SH-SY5Y (cell line): Measurements from ENCODE around the gene GRIK3.

Experiments
- GATA2 ChIP-seq: IDR thresholded peaks from 2 replicates; pipeline ENCODE4 v1.6.1; 2011; ENCODE audit warnings: mild to moderate bottlenecking, low read depth, low read length
- GATA3 ChIP-seq: IDR thresholded peaks from 2 replicates; pipeline ENCODE4 v1.6.1; 2011; ENCODE audit warnings: low read depth, mild to moderate bottlenecking, low read length, moderate library complexity

GRCh38 chr1:36776256-36776655, 258.1 kb downstream of the GRIK3 start:
- TF ChIP-seq GATA3 (no peak), GATA2 (no peak)
